HG03439 (cell line): ENCODE data around the gene RPS6KC1.
"Not testable (repeated sequence)": the region's sequence is repeated elsewhere in the genome, so short reads cannot be mapped to it uniquely, and the experiment has no call there.

Experiments
- ATAC-seq: cut with Tn5 transposase; IDR thresholded peaks from one replicate; pipeline ENCODE4 v1.9.1; 2021; ENCODE audit warnings: mild to moderate bottlenecking, moderate library complexity; ENCODE audit not compliant: unreplicated experiment

The RPS6KC1 gene

GRCh38 chr1:213054733-213055591 lies 3.9 kb downstream of the RPS6KC1 start:
- ATAC-seq: no peak

DNA sequence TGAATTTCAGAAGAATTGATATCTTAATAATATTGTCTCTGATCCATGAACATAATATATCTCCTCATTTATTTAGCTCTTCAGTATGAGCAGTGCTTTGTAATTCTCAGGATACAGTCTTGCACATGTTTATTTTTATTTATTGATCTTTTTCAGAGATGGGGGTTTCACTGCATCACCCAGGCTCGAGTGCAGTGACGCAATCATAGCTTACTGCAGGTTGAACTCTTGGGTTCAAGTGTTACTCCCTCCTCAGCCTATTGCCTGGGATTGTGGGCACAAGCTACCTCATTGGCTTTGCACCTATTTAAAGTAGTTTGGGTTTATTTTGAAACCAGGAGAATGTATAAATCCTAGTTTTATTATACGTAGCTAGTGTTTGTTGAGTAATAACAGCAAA lies 4.7 kb downstream of the RPS6KC1 start:
- no peak for ATAC-seq

GRCh38 chr1:213057264-213058059 lies 6.4 kb downstream of the RPS6KC1 start:
- ATAC-seq: no peak

GRCh38 chr1:213060836-213061235 lies 9.8 kb downstream of the RPS6KC1 start:
- ATAC-seq: no peak

GRCh38 chr1:213061263-213061662 lies 10.2 kb downstream of the RPS6KC1 start:
- no peak for ATAC-seq

DNA sequence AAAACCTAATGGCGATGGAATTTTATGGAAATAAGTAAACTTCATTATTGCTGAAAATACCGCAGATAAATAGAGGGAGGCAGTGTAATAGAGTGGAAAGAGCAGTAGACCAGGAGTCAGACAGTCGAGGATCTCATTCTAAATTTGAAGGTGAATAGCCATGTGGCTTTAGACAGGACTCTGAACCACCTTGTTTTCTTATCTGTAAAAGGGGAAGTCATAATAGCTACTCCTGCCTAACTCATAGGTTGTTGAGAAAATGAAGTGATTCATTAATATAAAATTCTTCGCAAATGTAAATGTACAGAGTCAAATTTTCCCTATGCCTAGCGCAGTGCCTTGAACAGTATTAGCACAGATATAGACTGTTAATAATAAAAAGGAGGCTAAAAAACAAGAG lies 14.8 kb downstream of the RPS6KC1 start:
- ATAC-seq: no peak

DNA sequence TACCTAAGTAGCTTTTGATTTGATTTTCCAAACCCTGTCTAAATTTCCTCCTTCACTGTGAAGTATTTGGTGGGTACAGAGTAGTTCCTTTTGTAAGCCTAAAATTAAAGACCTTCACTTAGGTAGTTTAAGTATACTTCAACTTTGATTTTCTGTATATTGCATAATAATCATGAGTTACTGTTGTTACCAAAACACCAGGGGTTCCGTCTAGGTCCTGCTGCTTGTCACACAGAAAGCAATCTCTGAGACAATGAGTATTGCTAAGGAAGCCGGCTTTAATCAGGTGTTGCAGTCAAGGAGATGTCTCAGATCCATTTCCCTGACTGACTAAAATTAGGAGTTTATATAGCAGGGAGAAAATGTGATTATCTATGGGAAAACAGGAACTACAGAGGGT lies 15.3 kb downstream of the RPS6KC1 start:
- ATAC-seq: no peak

- ATAC-seq: no peak
Observed at GRCh38 chr1:213067352-213067751, 16.3 kb downstream of the RPS6KC1 start.

GRCh38 chr1:213070406-213070805 lies 19.4 kb downstream of the RPS6KC1 start:
- ATAC-seq: peak; percentile 89

DNA sequence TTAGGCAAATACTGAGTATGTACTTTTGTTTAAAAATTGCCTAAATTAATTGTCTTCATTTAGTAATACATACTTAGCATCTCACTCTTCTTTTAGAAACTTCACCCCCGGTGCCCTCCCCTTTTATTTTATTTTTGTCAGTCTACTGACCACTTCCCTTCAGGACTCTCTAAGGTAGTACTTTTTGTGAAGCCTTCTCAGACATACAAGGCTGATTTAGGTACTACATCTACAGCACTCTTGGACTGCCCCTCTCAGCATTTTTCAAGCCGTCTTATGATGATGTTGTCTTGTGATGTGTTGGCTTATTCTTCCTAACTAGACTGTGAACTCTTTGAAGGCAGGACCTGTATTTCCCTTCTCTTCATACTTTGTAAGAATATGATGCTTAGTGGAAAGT lies 24.7 kb downstream of the RPS6KC1 start:
- no peak for ATAC-seq

DNA sequence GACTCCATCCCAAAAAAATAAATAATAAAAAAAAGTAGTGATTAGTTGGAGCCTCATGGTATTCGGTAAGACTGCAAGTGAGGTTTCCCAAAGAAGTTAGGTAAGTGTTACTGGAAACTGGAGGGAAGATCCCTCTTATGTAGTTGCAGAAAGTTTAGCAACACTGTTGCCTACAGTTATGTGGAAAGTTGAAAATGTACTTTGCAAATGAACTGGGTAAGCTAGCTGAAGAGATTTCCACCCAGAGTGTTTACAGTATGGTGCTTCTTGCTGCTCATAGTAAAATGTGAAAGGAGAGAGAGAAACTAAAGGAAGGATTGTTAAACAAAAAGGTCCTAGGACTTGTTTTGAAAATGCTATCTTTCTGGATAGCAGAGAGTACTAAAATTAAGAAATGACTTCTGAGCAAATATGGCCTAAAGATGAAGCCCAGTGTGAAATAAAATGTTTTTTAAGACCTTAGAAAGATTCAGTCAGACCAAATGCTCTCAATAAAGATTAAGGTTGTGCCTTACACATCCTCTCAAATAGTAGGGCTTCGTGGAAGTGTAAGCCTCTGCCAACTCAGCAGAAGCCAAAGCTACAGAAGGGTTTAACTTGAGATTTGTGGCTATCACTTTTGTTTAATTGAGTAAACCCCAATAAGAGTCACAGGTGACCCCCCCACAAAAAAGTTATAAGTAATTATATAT lies 31.5 kb downstream of the RPS6KC1 start:
- no peak for ATAC-seq

- no peak for ATAC-seq
Observed at GRCh38 chr1:213083112-213083445, 32.0 kb downstream of the RPS6KC1 start.

GRCh38 chr1:213087911-213088310 lies 36.9 kb downstream of the RPS6KC1 start:
- ATAC-seq: no peak

- ATAC-seq: no peak
Observed at GRCh38 chr1:213089924-213090677, 39.1 kb downstream of the RPS6KC1 start.

- no peak for ATAC-seq
Observed at GRCh38 chr1:213094446-213094845, 43.4 kb downstream of the RPS6KC1 start.

DNA sequence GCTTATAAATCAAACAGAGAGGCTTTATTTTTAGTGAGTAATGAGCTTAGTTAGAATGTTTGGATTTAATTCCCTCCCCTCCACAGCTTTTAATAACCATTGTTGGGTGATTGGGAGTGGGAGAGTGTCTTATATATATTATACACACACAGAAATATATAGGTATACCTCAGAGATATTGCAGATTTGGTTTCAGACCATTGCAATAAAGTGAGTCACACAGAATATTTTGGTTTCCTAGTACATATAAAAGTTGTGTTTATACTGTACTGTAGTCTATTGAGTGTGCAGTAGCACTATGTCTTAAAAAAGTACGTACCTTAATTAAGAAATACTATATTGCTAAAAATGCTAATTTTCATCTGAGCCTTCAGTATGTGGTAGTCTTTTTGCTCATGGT lies 44.4 kb downstream of the RPS6KC1 start:
- no peak for ATAC-seq

DNA sequence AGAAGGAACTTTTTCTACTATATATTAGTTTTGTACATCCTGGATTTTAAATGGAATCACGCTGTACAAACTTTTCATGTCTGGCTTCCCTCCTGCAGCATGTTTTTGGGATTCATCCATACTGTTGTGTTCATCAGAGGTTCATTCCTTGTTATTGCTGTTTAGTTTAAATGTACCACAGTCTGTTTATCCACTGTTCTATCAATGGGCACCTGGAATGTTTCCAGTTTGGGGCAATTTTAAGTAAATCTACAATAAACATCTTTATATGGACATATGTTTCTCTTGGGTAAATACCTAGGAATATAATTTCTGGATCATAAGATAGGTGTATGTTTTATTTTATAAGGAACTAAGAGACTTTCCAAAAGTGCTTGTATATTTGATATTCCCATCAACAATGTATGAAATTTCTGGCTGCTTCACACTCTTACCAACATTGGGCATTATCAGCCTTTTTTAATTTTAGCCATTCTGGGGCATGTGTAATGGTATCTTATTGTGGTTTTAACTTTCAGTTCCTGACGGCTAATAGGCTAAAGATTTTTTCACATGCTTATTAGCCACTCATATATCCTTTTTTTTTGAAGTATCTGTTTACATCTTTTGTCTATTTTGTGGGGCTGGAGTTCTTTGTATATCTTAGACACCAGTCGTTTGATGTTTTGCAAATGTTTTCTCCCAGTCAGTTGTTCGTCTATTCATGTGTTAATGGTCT lies 48.8 kb downstream of the RPS6KC1 start:
- no peak for ATAC-seq

GRCh38 chr1:213100565-213100964 lies 49.5 kb downstream of the RPS6KC1 start:
- not testable (repeated sequence) for ATAC-seq

DNA sequence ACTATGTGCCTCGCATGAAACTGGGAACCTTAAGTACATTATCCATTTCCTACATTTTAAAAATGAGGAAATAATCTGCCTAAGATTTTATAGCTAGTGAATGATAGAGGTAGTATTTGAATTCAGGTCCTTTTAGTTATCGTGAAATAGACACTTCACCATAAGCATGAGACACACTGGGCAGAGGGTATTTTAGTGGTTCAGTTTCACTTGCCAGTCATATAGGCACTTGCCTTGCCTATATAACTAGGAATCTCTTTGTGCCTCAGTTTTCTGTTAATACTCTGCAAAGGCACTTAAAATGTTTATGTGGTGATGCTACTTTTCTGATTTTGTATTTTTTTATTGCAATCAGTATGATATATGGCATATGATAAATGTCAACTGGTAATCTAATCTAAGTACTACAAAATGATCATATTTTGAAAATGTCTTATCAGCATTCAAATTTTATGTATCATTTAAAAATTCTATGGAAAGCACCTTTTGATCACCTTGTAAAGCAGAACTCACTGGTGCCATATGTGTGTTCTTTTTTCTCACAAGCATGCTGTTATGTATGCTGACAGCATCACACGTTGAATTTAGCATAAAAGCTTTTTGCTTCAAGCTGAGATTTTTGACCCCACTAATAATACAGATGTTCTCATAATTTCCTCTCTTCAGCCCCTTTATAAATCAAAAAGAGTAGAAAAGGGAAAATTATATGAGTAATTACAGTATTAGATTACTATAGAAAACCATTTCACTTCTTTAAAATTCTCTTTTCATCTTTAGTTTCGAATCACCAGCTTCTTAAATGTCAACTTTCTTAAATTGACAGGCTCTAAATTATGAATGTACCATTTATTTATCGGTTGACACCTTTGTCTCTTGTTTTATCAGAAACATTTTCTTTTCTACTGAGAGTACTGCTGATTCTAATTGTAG lies 52.6 kb downstream of the RPS6KC1 start:
- no peak for ATAC-seq
